Raji (cell line): ENCODE data around the gene TPP2.

Experiments used
- POLR2A ChIP-seq: IDR thresholded peaks from 2 replicates; pipeline ENCODE4 v1.6.1; 2011; ENCODE audit warnings: low read depth, low read length, control low read depth; ENCODE audit not compliant: insufficient read depth

The TPP2 gene

GRCh38 chr13:102708211-102708610 is 111.4 kb downstream of the TPP2 start:
- TF ChIP-seq POLR2A, result no peak

DNA sequence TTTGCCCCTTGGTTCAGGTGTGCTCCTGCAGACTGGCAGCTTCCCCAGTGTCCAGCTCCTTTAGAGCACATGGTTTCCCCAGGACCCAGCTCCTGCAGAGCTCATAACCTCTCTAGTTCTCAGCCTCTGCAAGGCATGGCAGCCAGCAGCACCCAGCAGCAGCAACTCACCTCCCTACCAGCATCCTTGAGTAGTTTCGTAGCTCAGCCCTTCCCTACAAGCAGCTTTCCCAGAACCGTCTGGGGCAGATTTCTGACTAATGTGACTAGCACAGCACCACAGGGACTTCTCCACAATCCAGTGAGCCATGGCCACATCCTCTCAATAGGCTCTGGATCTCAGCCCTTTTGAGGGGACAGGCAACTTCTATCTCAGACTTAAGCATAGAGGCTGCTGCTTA is 112.2 kb downstream of the TPP2 start:
- TF ChIP-seq POLR2A, result no peak

DNA sequence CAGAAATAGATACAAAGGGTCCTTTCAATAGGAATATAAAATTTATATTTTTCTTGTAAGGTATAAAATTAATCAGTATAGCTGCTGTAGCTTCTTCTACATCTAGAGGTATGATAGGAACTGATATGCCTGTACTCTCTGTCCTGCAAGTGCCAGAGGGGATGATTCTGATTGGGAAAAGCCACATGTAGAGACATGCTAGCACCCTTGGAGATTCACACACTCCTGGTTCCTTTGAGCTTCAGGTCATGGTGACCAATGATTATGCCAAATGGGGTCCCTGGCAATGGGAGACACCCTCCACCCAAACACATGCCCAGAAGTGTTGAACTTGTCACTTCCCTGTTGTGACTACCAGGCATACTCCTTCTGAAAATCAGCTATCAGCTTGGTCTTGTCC is 112.8 kb downstream of the TPP2 start:
- no peak for TF ChIP-seq POLR2A

DNA sequence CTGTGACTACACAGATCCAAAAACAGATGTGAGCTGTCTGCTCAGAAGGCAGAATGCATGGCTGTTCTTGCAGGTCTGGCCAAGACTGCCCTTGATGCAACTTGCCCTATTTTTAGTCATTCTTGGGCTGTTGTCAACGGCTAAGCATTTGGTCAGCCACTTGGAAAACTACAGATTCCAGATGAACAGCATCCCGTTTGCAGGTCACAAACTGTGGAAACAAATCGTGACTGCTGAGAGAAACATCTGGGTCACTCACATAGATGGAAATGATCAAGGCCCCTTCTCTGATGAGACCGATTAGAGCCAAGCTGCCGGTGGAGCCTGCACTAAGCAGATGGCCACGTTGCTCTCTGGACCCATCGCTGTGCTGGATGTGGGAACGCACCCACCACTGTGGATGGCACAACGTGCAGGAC is 113.5 kb downstream of the TPP2 start:
- no peak for TF ChIP-seq POLR2A

DNA sequence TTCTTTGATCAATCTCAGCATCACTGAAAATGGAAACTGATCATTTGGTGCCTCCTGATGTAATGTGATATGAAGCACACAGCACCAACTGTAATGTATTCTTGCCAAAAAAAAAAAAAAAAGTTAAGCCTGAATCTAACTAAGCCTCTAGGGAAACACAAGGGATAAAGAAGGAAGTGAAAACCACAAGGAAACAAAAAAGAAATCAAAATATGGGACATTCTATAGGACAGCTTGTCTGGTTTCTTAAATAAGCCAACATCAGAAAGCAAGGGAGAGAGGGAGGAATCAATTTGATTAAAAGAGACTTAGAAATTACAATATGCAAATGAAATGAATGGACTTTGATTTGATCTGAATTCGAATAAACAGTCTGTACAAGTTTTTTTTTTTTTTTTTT is 118.7 kb downstream of the TPP2 start:
- TF ChIP-seq POLR2A, result no peak

DNA sequence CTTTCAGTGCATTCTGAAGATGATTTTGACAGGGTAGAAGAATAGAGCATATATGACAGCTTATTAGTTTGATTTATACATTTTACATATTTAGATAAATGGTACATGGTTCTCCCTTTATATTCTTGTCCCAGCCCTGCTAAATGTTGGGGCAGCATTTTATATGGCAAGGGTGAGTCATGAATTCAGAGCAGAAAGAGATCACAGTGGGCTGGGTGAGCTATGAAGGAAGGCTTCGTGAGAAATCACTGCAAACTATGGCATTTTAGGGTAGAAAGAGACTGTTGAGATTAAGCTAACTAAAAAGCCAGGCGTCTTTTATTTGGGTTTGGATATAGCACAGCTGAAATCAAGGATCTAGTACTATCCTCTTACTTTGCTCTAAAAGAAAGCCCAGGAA is 122.0 kb downstream of the TPP2 start:
- no peak for TF ChIP-seq POLR2A

DNA sequence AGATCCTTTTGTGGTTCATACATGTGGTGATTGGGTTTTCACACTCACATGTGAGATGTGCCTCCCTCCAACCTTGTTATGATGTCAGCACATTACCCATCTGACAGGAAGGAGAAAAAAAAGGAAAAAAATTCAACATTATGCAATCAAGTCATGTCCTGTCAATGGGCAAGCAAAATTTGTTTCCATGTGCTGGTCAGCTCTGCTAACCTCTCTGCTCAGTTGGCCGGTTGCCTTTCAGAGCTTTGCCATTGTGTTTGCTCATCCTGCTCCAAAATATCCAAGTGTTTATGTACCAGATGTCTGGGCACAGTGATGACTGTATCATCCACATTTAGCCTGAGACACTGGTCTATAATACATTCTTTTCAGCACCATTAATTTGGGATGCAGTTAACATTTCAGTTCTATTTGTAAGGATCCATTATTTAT is 125.0 kb downstream of the TPP2 start:
- TF ChIP-seq POLR2A, result no peak

- no peak for TF ChIP-seq POLR2A
These were observed 128.1 kb downstream of the TPP2 start for GRCh38 chr13:102724923-102725322.

GRCh38 chr13:102726430-102726829 is 129.6 kb downstream of the TPP2 start:
- TF ChIP-seq POLR2A, result no peak
